UCSD-AML1 (cell line): ENCODE measurements around the gene ABTB2.

Experiments
- DNase-seq: peaks from one replicate; lab custom pipeline; 2025; ENCODE audit not compliant: unreplicated experiment; lab: John Stamatoyannopoulos, UW

Gene ABTB2

DNA sequence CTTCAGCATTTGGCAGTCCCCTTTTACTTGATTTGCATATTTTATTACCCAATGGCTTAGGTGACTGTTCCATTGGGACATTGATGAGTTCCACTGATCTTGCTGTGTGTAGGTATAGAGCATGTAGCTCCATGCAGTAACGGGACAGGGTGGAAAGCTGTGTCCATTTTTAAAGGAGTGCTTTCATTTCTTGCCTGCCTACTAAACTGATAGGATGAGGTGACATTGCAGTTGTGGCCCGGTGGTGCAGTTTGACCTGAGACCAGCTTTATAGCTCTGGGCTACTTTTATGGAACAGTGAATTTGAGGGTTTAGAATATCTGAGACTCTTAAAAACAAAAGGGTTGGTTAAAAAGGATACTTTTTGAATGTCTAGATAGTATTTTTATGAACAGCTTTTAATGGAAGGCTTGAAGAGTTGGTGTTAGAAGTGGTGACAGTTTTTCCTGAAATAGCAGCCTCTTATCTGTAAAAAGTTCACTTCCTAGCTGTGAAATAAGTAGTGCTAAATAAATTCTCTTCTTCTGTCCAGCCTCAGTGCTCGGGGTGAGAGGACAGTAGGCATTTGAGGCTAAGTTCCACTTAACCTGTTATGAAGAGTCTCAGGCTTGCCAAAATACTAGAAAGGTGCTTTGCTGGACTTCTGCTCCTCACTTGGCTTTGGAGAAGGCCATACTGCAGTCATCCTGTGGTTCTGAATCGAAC, 225.4 kb downstream of the ABTB2 start:
- DNase-seq, result no peak

DNA sequence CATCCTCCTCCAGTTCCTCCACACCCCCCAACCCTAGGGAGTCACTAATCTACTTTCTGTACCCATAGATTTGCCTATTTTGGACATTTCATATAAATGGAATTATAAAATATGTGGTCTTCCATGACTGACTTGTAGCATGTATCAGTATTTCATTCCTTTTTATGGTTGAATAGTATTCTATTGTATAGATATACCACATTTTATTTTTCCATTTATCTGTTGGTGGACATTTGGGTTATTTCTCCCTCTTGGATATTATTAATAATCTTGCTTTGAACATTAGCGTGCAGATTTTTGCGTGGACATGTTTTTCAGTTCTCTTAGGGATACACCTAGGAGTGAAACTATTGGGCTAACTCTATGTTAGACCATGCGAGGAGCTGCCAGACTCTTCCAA, 229.0 kb downstream of the ABTB2 start:
- DNase-seq, result no peak

DNA sequence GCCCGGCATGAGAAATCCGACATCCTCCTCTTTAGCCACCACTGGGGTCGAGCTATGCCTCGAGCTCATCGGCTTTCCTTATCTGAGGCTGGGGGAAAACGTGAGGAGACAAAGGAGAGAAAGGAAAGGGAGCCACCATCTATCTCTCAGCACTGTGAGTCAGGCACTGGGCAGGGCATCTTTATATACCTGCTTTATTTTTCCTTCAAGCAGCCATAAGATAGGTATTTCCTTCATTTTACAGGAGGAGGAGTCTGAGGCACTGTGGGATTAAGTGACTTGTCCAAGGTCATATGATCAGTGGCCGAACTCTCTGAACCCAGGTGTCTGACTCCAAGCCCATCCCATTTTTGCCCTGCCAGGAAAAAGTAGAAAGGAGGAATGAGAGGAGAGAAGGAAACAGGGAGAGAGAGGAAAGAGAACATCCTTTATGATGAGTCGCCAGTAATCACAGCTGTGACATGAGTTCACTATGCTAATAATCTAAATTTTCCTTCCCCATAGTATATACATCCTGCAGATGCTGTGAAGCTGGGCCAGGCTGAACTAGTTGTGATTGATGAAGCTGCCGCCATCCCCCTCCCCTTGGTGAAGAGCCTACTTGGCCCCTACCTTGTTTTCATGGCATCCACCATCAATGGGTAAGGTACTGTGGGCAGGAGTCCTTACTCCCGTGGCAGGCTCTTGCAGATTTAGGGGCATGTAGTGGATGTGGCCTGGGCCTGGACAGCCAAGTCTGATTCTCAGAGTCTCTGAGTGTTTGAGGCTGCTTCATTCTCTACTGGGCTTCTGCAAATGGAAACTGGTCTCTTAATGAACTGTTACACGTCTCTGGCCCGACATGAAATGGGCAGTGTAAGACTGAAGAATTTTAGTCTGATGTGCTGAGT, 230.6 kb downstream of the ABTB2 start:
- no peak for DNase-seq

DNA sequence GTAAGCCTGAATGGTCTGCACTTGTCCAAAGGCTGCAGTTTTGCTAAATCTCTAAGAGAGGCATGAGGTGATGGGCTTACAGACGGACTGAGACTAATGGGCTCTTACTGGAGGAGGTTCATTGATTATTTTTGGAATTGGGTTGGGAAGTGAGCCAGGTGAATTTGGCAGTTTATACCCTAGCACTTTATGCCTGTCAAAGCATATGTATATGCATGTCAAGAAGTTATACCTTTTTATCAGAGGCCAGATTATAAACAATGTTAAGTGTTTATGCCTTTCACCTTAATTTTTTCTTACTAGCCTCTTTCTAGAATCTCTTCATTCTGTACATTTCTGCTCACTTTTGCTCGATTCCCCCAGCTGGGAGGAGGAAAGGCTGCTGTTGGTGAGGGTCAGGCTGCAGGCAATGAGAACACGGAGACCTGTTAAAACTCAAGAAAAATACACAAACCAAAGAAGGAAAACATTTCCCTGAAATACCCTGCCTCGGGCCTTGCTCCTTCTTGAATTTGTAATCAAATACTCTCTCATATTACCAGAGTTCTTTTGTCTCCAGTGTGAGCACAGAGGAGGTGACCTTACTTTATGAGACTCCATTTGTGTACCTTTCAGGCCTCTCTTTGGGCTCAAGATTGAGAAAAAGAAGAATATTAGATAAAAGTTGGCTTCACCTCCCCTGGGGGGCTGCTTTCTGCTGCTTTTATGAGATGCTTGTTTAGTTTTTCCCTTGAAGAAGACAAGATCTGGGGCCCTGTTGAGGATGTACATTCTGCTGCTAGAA, 232.7 kb downstream of the ABTB2 start:
- no peak for DNase-seq

DNA sequence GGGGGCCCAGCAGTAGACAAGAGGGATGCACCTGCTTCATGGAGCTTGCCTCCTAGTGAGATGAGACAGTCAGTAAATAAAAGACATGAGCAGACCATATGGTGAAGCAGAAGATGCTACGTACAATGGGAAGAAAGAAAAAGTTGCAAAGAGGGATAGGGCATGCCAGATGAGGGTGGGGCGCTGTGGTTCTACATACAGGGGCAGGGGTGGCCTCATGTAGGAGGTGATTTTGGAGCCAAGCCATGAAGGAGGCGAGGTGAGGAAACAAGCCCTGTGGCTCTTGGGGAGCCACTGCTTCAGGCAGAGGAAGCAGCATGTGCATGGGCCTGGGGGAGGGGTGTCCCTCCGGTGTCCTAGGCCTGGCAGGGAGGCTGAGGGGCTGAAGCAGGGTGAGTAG, 237.2 kb downstream of the ABTB2 start:
- DNase-seq, result no peak

DNA sequence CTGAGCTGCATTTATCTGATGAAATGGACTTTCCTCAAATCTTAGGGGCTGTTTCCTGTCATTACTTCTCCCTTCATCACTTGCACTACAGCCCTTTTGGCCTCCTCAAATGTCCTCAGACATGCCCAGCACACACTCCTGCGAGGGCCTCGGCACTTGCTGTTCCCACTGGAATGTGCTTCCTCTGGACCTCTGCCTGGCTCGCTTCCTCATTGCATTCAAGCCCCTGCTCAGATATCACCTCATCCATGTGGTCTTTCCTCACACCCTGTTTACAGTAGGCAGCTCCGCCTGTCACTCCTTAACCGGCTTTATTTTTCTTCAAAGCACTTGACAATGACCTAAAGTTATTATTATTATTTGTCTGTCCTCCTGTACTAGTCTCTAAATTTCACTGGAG, 243.3 kb downstream of the ABTB2 start:
- DNase-seq, result no peak

DNA sequence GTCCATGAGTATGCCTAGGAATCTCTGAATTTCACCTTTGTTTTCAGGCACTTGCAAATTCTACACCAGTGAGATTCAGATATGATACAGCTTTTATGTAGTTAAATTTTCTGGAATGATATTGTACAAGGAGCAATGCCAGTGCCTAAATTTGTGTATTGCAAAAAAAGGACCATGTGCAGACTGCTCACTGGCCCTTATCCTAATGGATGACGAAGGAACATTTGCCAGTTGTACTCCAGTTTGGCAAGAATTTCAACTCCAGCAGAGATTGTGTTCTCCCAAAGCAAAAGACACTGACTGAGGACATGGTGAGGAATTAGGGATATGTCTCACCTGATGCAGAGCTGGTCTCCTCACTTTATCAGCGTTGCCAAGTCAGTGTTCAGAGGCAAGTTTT, 243.8 kb downstream of the ABTB2 start:
- no peak for DNase-seq

DNA sequence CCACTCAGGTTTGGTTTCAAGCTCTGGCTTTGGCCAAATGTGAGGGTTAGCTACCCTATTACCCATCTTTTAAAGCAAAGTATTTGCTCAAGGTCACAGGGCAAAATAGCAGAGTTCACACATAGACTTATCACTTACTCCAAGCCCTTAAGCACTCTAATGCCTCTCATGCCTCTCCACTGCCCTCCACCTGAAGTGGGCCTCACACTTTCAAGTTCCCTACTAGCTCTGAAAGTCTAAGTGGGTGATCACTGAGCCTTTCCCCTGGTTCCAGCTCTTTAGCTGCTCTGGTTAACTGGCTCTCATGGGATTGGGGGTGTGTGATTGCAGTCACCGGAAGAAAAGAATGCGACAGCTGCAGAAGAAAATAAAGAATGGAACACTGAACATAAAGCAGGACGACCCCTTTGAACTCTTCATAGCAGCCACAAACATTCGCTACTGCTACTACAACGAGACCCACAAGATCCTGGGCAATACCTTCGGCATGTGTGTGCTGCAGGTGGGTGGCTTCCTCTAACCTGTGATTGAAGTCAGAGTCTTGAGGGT, 246.0 kb downstream of the ABTB2 start:
- DNase-seq, result no peak

DNA sequence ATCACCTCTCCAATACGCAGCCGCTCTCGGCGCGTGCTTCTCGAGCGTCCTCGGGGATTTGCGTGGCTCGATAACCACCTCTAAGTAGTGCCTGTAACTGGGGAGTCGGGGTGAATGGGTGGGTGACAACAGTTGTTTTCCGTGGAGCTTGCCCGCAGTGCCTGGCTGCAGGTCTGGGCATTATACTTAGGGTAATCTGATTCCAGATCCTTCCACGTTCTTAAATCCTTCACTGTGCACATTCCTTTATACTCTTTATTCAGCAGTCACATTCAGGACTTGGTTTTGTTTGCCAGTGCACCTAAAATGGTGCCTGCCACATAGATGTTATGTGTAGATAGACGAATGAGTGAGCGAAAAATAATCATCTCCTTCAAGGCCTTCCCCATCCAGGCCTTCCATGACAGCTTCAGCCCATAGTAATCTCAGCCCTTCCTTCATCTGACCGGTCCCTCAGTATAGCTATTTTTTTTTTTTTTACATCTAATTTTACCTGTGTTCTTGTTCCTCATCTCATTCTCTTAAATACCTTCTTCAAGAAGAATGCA, 251.8 kb downstream of the ABTB2 start:
- DNase-seq, result no peak

DNA sequence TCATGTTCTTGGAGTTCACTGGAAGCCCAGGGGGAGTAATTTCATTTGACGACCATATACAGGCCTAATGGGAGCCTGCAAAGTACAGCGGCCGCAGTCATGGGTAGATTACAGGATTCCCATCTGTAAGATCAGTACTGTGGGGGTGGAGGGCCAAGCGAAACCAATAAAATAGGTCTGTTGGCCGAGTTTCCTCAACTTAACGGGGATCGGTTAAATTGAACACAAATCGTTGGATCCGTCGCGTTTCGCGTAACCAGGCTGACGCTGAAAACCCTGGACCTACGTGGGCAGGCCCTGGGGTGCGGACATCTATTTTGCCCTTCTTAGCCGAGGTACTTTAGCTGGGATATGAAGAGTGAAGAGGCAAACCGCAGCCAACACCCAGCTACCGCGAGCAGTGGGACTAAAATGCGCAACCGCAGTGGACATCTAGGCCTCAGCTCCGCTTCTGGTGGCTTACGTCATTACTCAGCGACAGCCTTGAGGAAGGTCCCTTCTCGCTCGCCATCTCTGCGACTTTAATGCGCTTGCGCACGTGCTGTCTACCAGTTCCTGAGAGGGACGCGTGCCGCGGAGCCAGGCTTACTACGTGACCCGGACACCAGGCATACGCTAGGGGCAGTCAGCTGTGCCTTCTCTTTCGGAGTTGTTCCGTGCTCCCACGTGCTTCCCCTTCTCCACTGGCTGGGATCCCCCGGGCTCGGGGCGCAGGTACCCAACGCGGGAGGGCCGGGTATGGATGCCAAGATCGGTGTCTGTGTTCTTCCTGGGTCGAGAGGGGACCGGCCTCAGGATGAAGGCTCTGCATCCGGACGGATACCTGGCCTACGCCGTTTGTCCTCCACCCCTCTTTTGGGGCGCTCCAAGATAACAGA, 252.5 kb downstream of the ABTB2 start, which contains the start of gene NAT10:
TSS of gene NAT10 (plus strand) at position 551 of the 878 bp plus-strand sequence. CDS start 2,597 bp downstream, outside the sequence.
- peak; percentile 98 for DNase-seq

DNA sequence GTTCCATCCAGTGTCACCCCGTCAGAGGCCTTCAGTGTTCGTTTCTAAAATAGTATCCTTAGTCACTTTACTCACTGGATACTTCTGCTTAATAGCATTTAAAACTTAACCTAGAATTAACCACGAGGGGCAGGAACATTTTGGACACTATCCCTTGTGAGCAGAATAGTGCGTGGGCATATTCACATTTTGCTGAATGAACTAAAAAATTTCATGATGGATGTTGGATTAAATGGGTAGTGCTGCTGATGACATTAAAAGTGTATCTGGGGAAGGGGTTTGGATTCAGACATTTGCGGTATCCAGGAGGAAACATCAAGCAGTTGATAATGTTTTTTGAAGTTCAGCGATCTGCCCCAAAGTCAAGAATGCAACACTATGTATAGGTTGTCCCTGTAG, 253.1 kb downstream of the ABTB2 start:
- no peak for DNase-seq
